Pancreas (tissue), 10 donors: ENCODE measurements around the gene EML6. TPM values are rescaled to one million over a fixed set of nuclear protein-coding genes. Genes with fewer than 3 reads are reported as not detected.

Experiments used
- ATAC-seq, 4 donors: fragments of 200-7000 bp; cut with Tn5 transposase; one replicate each; pipeline versions ENCODE4 v1.8.0 to v1.9.1; 2020; ENCODE audit warnings: mild to moderate bottlenecking in 4 of 4, moderate library complexity in 4 of 4
- DNase-seq, 6 donors: peaks; one replicate each; pipeline ENCODE4 v3.0.0-alpha.2; 2020
- FAIRE-seq: peaks from 2 replicates; lab custom pipeline; 2012; peaks lifted over from hg19 to GRCh38; lab: Jason Lieb, UNC
- H3K27ac ChIP-seq, 4 donors: fragments of 200-600 bp; sonication (generic); 1 replicate in 3 of 4; 2 replicates in 1 of 4; pipeline versions ENCODE4 v1.5.0 to v1.8.0; 2020
- H3K27me3 ChIP-seq, 4 donors: fragments of 200-600 bp; one replicate each; pipeline ENCODE4 v1.8.0; 2021
- H3K36me3 ChIP-seq, 3 donors: fragments of 200-600 bp; sonication (generic) in 1 of 3; one replicate each; pipeline versions ENCODE4 v1.5.0 to v1.8.0; 2020 to 2021
- H3K4me1 ChIP-seq, 3 donors: fragments of 200-600 bp; one replicate each; pipeline ENCODE4 v1.8.0; 2021
- H3K4me3 ChIP-seq, 4 donors: fragments of 200-600 bp; sonication (generic) in 2 of 4; one replicate each; pipeline versions ENCODE4 v1.5.0 to v1.8.0; 2020 to 2021
- H3K9me3 ChIP-seq, 4 donors: fragments of 200-600 bp; one replicate each; pipeline ENCODE4 v1.8.0; 2021
- WGBS, 2 donors: extraction: QIAGEN DNeasy Blood & Tissue Kit; methylation state at CpG; one replicate each; pipeline ENCODE4 v1.1.7; 2013; 5-methylcytosine and 5-hydroxymethylcytosine counted together
- intact Hi-C, 3 donors: fragments of 100-400 bp; cut with DNase I; formaldehyde crosslinking; loops; one replicate each; pipeline versions ENCODE4 v1.11.1 to v1.14.2; 2022
- polyA plus RNA-seq, 2 donors: library from polyadenylated mRNA; stranded (reverse); fragments of 200-250 nt; gene quantifications; one replicate each; pipeline ENCODE4 v1.2.3, GENCODE V29; 2013
- total RNA-seq, 6 donors: library from RNA; stranded (reverse); fragmentation: NEBNext Ultra II Directional in 4 of 6; extraction: Animal tissue kit (Norgen Biotek cat#: 25700) in 4 of 6; gene quantifications; one replicate each; pipeline versions ENCODE4 v1.2.1 to v1.2.4, GENCODE V29; 2021 to 2023
- TF ChIP-seq, protein P1 (sequence below), 4 donors: fragments of 200-600 bp; sonication (generic) in 3 of 4; IDR thresholded peaks; one replicate each; pipeline versions ENCODE4 v1.5.0 to v1.8.0; 2021; ENCODE audit warnings: antibody characterized with exemption in 4 of 4
- donor health status: healthy with polysubstance abuse.
- donor health status: DM: no; HTN: no; CAD: no; lungs with moderate emphysema.
- donor health status: DM: no; HTN: no; CAD: no.
- donor health status: control.
- donor health status: control.
- donor health status: Bipolar disorder and iron deficiency.
- donor health status: DM: yes; HTN: yes; CAD: no.
- donor health status: DM: no; HTN: no; CAD: no.
- donor health status: DM: no; HTN: no; CAD: no.
- donor health status: DM: yes; HTN: yes; CAD: no.

EML6 gene
- total and polyA plus RNA-seq, 8 donors = 1.2 to 4.9 (median 2.2) TPM

DNA sequence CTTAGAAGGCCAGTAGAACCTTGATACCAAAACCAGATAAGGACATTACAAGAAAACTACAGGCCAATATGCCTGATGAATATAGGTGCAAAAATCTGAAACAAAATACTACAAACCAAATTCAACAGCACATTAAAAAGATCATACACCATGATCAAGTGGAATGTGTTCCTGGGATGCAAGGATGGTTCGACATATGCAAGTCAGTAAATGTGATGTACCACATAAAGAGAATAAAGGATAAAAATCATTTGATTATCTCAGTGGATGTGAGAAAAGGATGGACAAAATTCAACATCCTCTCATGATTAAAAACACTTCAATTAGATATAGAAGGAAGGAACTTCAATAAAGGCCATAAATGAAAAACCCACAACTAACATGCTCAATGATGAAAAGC, 197.2 kb downstream of the EML6 start:
- no peak overlapping the region for H3K4me3 ChIP-seq
- DNase-seq = no peak
- TF ChIP-seq, protein P1, sequence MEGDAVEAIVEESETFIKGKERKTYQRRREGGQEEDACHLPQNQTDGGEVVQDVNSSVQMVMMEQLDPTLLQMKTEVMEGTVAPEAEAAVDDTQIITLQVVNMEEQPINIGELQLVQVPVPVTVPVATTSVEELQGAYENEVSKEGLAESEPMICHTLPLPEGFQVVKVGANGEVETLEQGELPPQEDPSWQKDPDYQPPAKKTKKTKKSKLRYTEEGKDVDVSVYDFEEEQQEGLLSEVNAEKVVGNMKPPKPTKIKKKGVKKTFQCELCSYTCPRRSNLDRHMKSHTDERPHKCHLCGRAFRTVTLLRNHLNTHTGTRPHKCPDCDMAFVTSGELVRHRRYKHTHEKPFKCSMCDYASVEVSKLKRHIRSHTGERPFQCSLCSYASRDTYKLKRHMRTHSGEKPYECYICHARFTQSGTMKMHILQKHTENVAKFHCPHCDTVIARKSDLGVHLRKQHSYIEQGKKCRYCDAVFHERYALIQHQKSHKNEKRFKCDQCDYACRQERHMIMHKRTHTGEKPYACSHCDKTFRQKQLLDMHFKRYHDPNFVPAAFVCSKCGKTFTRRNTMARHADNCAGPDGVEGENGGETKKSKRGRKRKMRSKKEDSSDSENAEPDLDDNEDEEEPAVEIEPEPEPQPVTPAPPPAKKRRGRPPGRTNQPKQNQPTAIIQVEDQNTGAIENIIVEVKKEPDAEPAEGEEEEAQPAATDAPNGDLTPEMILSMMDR (IDR thresholded peaks at IDR 0.05) = no peak
- intact Hi-C loops = no loop called here
- no peaks in the 10 kb centered on the region for H3K9me3 ChIP-seq
- FAIRE-seq = no peak
- no peaks in the 10 kb centered on the region for H3K36me3 ChIP-seq
- H3K27ac ChIP-seq = no peak overlapping the region
- WGBS, 2 donors = 98 to 100% methylated on average over 1 of the region's 1 CpG
- ATAC-seq = no peak
- no peaks in the 10 kb centered on the region for H3K4me1 ChIP-seq
- H3K27me3 ChIP-seq = no peaks in the 10 kb centered on the region

DNA sequence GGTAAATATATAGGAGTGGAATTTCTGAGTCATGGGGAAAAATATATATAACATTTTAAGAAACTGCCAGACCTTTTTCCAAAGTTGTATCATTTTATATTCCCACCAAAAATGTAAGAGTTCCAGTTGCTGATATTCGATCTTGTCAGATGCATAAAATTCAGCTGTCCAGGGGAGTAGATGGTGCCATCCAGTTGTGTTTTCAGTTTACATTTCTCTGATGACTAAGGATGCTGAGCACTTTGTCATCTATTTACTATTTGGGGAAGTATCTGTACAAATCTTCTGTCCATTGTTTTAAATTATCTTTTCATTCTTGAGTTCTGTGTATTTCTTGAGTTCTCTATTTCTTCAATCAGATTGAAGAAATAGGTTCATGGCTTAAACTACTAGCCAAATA, 200.7 kb downstream of the EML6 start:
- TF ChIP-seq, protein P1 (IDR thresholded peaks at IDR 0.05) = no peak
- H3K27me3 ChIP-seq = no peaks in the 10 kb centered on the region
- no peak overlapping the region for H3K4me3 ChIP-seq
- no peak for ATAC-seq
- no peaks in the 10 kb centered on the region for H3K4me1 ChIP-seq
- H3K9me3 ChIP-seq = no peaks in the 10 kb centered on the region
- no peak overlapping the region for H3K27ac ChIP-seq
- WGBS, 2 donors = 90 to 94% methylated on average over 1 of the region's 1 CpG
- no peaks in the 10 kb centered on the region for H3K36me3 ChIP-seq
- no peak for FAIRE-seq
- DNase-seq = no peak
- intact Hi-C loops = no loop called here

DNA sequence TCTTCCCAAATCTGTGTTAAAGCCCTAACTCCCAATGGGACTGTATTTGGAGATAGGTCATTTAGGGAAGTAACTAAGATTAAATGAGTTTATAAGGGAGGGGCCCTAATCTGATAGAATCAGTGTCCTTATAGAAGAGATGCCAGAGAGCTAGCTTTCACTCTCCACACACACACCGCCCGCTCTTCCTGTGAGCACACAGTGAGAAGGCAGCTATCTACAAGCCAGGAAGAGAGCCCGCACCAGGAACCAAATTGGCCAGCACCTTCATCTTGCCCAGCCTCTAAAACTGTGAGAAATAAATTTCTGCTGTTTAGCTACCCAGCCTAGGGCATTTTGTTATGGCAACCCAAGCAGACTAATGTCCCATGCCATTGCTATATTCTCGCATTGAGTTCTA, 201.6 kb downstream of the EML6 start:
- no peaks in the 10 kb centered on the region for H3K36me3 ChIP-seq
- DNase-seq (no peak), FAIRE-seq (no peak), ATAC-seq (no peak)
- no peaks in the 10 kb centered on the region for H3K27me3 ChIP-seq
- H3K4me3 ChIP-seq = no peak overlapping the region
- no peak overlapping the region for H3K27ac ChIP-seq
- intact Hi-C loops = no loop called here
- 95% methylated on average over 4 of the region's 4 CpGs for WGBS, 2 donors
- H3K4me1 ChIP-seq = no peaks in the 10 kb centered on the region
- no peaks in the 10 kb centered on the region for H3K9me3 ChIP-seq
- TF ChIP-seq, protein P1 (IDR thresholded peaks at IDR 0.05) = no peak

DNA sequence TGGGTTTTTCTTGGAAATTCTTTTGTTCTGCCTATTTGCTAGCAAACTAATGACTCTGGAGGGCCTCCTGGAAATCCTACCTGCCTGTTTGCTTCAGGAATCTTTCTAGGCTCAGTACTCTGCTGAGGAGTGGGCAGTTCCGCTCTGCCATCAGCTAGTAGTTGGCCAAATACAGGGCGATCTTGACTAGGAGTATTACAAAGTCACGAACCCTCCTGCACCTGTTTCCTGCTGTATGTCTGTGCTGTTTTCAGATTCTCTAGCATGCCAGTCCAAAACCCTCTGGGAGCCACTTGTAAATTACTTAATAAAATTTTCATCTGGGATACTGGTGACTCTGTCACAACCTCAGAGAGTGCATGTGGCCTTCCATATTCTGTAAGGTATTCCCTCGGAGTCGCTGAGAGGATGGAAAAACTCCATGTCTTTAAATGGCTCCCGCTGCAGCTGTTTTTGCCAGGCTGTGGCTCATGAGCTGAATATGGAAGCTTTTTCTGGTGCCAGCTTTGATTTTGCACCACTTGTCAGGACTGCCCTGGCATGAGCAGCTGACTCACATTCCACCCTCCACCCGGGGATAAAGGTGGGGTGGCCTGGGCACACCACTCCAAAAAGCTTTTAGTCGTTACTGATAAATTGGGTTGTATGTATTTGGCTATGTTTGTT, 203.8 kb downstream of the EML6 start:
- DNase-seq = no peak
- Histone ChIP-seq H3K27me3 (no peaks in the 10 kb centered on the region), H3K4me1 (no peaks in the 10 kb centered on the region), H3K9me3 (no peaks in the 10 kb centered on the region), H3K4me3 (no peak overlapping the region), H3K36me3 (no peaks in the 10 kb centered on the region), H3K27ac (no peak overlapping the region)
- 82 to 89% methylated on average over 8 of the region's 8 CpGs for whole genome bisulfite sequencing, 2 donors
- FAIRE-seq = no peak
- intact Hi-C loops = no loop called here
- TF ChIP-seq, protein P1 (IDR thresholded peaks at IDR 0.05) = no peak
- ATAC-seq = no peak

DNA sequence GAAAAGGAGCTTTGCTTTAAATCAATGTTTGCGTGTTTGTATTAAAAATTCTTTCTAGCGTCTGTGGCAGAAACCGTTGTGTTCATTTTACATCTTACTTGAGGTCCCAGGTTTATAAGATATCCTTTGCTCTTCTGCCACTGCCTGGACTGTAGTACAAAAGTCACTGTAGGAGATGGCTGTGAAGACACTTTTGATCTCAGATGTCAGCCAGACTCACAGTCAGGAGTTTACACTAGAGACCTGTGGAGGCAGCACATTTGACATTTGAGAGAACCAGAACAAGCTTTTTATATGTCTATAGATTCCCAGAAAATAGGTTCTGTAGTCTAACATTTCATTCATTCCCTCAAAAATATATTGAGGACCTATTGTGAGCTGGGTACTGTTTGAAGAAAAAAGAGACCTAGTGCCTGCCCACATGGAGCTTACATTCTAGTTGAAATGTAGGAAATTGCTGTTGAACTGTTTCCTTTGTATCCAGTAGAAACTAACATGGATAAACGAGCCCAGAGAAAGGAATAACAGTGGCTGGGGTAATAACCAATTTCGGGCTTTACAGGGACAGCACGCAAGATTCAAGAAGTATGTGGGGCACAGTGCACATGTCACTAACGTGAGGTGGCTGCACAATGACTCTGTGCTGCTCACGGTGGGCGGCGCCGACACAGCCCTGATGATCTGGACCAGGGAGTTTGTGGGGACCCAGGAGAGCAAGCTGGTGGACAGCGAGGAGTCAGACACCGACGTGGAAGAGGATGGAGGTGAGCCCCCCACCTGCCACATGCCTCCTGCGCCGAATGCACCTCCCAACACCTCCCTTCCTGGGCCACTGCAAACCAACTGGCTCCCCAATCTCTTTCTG, 204.5 kb downstream of the EML6 start:
- ATAC-seq = no peak
- Histone ChIP-seq H3K27me3 (no peaks in the 10 kb centered on the region), H3K9me3 (no peaks in the 10 kb centered on the region), H3K4me1 (no peaks in the 10 kb centered on the region), H3K27ac (no peak overlapping the region), H3K36me3 (no peaks in the 10 kb centered on the region), H3K4me3 (no peak overlapping the region)
- no peak for FAIRE-seq
- TF ChIP-seq, protein P1 (IDR thresholded peaks at IDR 0.05) = no peak
- no peak for DNase-seq
- WGBS, 2 donors = 94% methylated on average over 16 of the region's 16 CpGs
- intact Hi-C loops = no loop called here
